GM12864 (cell line): ENCODE measurements around the gene IDH1.

ENCODE experiments used
- DNase-seq: peaks from one replicate; pipeline ENCODE4 v3.0.0-alpha.2; 2011; ENCODE audit warnings: low read depth
- H3K4me3 ChIP-seq: 2 replicates; pipeline ENCODE4 v1.5.1; 2011; ENCODE audit warnings: mild to moderate bottlenecking, low read depth, low read length, control low read depth
- TF ChIP-seq, protein P1 (sequence below): IDR thresholded peaks from 2 replicates; pipeline ENCODE4 v1.5.1; 2011; ENCODE audit warnings: low read depth, mild to moderate bottlenecking, moderate library complexity, low read length, control low read depth, inconsistent platforms; ENCODE audit errors: missing control alignments

Gene IDH1

GRCh38 chr2:208294482-208295024 is 39.7 kb upstream of the IDH1 start:
- no peak overlapping the region; the same call in 1 of the 2 replicates for H3K4me3 ChIP-seq
- TF ChIP-seq, protein P1, sequence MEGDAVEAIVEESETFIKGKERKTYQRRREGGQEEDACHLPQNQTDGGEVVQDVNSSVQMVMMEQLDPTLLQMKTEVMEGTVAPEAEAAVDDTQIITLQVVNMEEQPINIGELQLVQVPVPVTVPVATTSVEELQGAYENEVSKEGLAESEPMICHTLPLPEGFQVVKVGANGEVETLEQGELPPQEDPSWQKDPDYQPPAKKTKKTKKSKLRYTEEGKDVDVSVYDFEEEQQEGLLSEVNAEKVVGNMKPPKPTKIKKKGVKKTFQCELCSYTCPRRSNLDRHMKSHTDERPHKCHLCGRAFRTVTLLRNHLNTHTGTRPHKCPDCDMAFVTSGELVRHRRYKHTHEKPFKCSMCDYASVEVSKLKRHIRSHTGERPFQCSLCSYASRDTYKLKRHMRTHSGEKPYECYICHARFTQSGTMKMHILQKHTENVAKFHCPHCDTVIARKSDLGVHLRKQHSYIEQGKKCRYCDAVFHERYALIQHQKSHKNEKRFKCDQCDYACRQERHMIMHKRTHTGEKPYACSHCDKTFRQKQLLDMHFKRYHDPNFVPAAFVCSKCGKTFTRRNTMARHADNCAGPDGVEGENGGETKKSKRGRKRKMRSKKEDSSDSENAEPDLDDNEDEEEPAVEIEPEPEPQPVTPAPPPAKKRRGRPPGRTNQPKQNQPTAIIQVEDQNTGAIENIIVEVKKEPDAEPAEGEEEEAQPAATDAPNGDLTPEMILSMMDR = no peak
- DNase-seq = no peak

DNA sequence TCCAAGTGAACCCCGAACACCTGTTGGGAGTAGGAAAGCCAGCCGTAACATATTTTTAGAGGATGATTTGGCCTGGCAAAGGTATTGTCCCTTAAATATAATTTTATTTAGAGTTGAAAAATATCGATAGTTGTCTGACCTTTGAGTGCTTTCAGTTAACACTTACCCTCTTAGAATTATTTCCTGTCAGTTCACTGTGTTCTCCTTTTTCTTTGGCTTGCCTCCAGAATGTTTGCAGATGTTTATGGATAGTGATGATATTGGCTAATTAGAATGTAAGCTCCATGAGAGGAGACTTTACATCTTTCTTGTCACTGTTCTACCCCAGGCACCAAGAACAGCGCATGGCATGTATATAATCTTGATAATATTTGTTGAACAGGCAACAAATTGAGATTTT is 31.0 kb upstream of the IDH1 start:
- DNase-seq = no peak
- TF ChIP-seq, protein P1 = no peak
- H3K4me3 ChIP-seq = no peak overlapping the region

- no peak overlapping the region for H3K4me3 ChIP-seq
- TF ChIP-seq, protein P1 = no peak
- no peak for DNase-seq
Measured at GRCh38 chr2:208280933-208281332, 26.1 kb upstream of the IDH1 start.

- DNase-seq = no peak
- H3K4me3 ChIP-seq = no peak overlapping the region
- TF ChIP-seq, protein P1 = no peak
Measured at GRCh38 chr2:208280234-208280633, 25.4 kb upstream of the IDH1 start.

DNA sequence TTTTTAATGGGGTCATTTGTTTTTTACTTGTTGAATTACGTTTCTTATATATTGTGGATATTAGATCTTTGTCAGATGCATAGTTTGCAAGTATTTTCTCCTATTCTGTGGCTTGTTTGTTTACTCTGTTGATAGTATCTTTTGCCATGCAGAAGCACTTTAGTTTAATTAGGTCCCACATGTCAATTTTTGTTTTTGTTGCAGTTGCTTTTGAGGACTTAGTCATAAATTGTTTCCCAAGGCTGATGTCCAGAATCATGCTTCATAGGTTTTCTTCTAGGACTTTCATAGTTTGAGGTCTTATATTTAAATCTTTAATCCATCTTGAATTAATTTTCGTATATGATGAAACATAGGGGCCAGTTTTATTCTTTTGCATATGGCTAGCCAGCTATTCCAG is 24.4 kb upstream of the IDH1 start:
- no peak overlapping the region for H3K4me3 ChIP-seq
- no peak for DNase-seq
- TF ChIP-seq, protein P1 = no peak

- no peak for DNase-seq
- no peak overlapping the region for H3K4me3 ChIP-seq
- TF ChIP-seq, protein P1 = no peak
Measured at GRCh38 chr2:208278549-208278948, 23.7 kb upstream of the IDH1 start.

- no peak for DNase-seq
- H3K4me3 ChIP-seq = no peak overlapping the region
- TF ChIP-seq, protein P1 = no peak
Measured at GRCh38 chr2:208274748-208275147, 19.9 kb upstream of the IDH1 start.
